Right lobe of liver (tissue), 4 donors: ENCODE measurements around the gene CNTNAP5.

ENCODE experiments used
- POLR2A ChIP-seq: fragments of 450-650 bp; IDR thresholded peaks from one replicate; pipeline ENCODE4 v1.6.1; 2017; ENCODE audit warnings: antibody characterized with exemption, mild to moderate bottlenecking
- TF ChIP-seq, protein P1 (sequence below), 4 donors: fragments of 200-600 bp in 3 of 4; fragments of 450-650 bp in 1 of 4; IDR thresholded peaks; one replicate each; pipeline versions ENCODE4 v1.5.1 to v1.8.0; 2016 to 2022; ENCODE audit warnings: antibody characterized with exemption in 4 of 4, mild to moderate bottlenecking in 2 of 4
- donor health status: DM: no; HTN: no; CAD: no.
- donor health status: DM: no; HTN: no; CAD: no.
- donor health status: DM: no; HTN: yes; CAD: no.

DNA sequence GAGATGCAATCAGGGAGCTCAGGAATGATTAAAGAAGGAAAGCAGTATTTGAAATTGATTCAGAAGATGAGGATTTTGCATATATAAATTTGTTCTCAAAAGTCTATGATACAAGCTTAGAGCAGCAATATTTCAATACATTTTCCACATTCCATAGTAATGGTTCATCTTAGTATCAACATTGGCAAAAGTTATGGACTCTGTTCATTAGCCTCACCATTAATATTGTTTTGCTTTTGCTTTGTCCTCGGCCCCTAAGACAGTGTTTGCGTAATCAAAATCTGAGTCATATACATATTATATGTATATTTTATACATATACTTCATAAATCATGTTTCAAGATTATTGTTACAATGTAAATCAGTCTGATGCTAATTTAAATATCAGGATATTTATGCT lies 176.6 kb downstream of the CNTNAP5 start:
- TF ChIP-seq, protein P1, sequence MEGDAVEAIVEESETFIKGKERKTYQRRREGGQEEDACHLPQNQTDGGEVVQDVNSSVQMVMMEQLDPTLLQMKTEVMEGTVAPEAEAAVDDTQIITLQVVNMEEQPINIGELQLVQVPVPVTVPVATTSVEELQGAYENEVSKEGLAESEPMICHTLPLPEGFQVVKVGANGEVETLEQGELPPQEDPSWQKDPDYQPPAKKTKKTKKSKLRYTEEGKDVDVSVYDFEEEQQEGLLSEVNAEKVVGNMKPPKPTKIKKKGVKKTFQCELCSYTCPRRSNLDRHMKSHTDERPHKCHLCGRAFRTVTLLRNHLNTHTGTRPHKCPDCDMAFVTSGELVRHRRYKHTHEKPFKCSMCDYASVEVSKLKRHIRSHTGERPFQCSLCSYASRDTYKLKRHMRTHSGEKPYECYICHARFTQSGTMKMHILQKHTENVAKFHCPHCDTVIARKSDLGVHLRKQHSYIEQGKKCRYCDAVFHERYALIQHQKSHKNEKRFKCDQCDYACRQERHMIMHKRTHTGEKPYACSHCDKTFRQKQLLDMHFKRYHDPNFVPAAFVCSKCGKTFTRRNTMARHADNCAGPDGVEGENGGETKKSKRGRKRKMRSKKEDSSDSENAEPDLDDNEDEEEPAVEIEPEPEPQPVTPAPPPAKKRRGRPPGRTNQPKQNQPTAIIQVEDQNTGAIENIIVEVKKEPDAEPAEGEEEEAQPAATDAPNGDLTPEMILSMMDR (IDR thresholded peaks at IDR 0.05) = no peak
- no peak for TF ChIP-seq POLR2A
